Hepatocyte (in vitro differentiated cells): ENCODE results near the gene FLVCR1. TPM values are rescaled to one million over a fixed set of nuclear protein-coding genes. Genes with fewer than 3 reads are reported as not detected.

Experiments
- DNase-seq: peaks from one replicate; pipeline ENCODE4 v3.0.0-alpha.2; 2016; ENCODE audit warnings: low spot score
- H2AFZ ChIP-seq: fragments of 200-600 bp; sonication (generic); 2 replicates; pipeline ENCODE4 v1.6.0; 2016; ENCODE audit warnings: antibody characterized with exemption, mild to moderate bottlenecking
- H3K27ac ChIP-seq: fragments of 200-600 bp; sonication (generic); 2 replicates; pipeline ENCODE4 v1.5.1; 2016; ENCODE audit warnings: mild to moderate bottlenecking
- H3K27me3 ChIP-seq: fragments of 200-600 bp; sonication (generic); 2 replicates; pipeline ENCODE4 v1.6.1; 2016
- H3K36me3 ChIP-seq: fragments of 200-600 bp; sonication (generic); replicated peaks from 2 replicates; pipeline ENCODE4 v1.5.1; 2016; ENCODE audit warnings: low read depth; ENCODE audit not compliant: insufficient read depth
- H3K4me1 ChIP-seq: fragments of 200-600 bp; sonication (generic); 2 replicates; pipeline ENCODE4 v1.5.1; 2016; ENCODE audit warnings: mild to moderate bottlenecking, moderate library complexity; ENCODE audit not compliant: insufficient read depth
- H3K4me2 ChIP-seq: fragments of 200-600 bp; sonication (generic); 2 replicates; pipeline ENCODE4 v1.6.0; 2016
- H3K4me3 ChIP-seq: fragments of 200-600 bp; sonication (generic); 2 replicates; pipeline ENCODE4 v1.5.1; 2016; ENCODE audit warnings: mild to moderate bottlenecking
- H3K79me2 ChIP-seq: fragments of 200-600 bp; sonication (generic); 2 replicates; pipeline ENCODE4 v1.6.0; 2017; ENCODE audit warnings: mild to moderate bottlenecking
- H3K9me2 ChIP-seq: fragments of 200-600 bp; sonication (generic); replicated peaks from 2 replicates; pipeline ENCODE4 v1.6.0; 2017; ENCODE audit warnings: mild to moderate bottlenecking; ENCODE audit not compliant: insufficient read depth
- H3K9me3 ChIP-seq: fragments of 200-600 bp; sonication (generic); 2 replicates; pipeline ENCODE4 v1.5.1; 2016; ENCODE audit warnings: low read depth, mild to moderate bottlenecking
- H4K20me1 ChIP-seq: fragments of 200-600 bp; sonication (generic); 2 replicates; pipeline ENCODE4 v1.6.0; 2016; ENCODE audit warnings: mild to moderate bottlenecking; ENCODE audit not compliant: insufficient read depth, poor library complexity, severe bottlenecking
- EZH2 ChIP-seq: fragments of 200-600 bp; sonication (generic); IDR thresholded peaks from 2 replicates; pipeline ENCODE4 v1.6.1; 2016; ENCODE audit warnings: antibody characterized with exemption, mild to moderate bottlenecking, borderline replicate concordance
- EZH2phosphoT487 ChIP-seq: fragments of 200-600 bp; sonication (generic); IDR thresholded peaks from one replicate; pipeline ENCODE4 v1.6.1; 2018; ENCODE audit warnings: antibody characterized with exemption, mild to moderate bottlenecking, low read depth, moderate library complexity; ENCODE audit not compliant: unreplicated experiment, severe bottlenecking
- WGBS: methylation state at CpG from one replicate; pipeline ENCODE4 v1.1.6; 2016; ENCODE audit warnings: low lambda C conversion rate; ENCODE audit errors: missing lambda C conversion rate; 5-methylcytosine and 5-hydroxymethylcytosine counted together
- polyA plus RNA-seq: library from polyadenylated mRNA; unstranded; fragments of >200 nt; fragmentation: Nextera tagmentation; extraction: Ambion mirVana; gene quantifications from 2 replicates; pipeline ENCODE4 v1.2.1, GENCODE V29; 2016
- total RNA-seq: library from RNA; depleted of rRNA; stranded (reverse); fragments of >200 nt; gene quantifications from 2 replicates; pipeline ENCODE4 v1.2.3, GENCODE V29; 2014
- TF ChIP-seq, protein P1 (sequence below): fragments of 200-600 bp; sonication (generic); IDR thresholded peaks from 2 replicates; pipeline ENCODE4 v1.5.1; 2016; ENCODE audit warnings: antibody characterized with exemption, mild to moderate bottlenecking; ENCODE audit not compliant: poor library complexity

Gene FLVCR1
- total and polyA plus RNA-seq, 2 experiments from 2014 or later: 9.9 to 32.5 TPM

DNA sequence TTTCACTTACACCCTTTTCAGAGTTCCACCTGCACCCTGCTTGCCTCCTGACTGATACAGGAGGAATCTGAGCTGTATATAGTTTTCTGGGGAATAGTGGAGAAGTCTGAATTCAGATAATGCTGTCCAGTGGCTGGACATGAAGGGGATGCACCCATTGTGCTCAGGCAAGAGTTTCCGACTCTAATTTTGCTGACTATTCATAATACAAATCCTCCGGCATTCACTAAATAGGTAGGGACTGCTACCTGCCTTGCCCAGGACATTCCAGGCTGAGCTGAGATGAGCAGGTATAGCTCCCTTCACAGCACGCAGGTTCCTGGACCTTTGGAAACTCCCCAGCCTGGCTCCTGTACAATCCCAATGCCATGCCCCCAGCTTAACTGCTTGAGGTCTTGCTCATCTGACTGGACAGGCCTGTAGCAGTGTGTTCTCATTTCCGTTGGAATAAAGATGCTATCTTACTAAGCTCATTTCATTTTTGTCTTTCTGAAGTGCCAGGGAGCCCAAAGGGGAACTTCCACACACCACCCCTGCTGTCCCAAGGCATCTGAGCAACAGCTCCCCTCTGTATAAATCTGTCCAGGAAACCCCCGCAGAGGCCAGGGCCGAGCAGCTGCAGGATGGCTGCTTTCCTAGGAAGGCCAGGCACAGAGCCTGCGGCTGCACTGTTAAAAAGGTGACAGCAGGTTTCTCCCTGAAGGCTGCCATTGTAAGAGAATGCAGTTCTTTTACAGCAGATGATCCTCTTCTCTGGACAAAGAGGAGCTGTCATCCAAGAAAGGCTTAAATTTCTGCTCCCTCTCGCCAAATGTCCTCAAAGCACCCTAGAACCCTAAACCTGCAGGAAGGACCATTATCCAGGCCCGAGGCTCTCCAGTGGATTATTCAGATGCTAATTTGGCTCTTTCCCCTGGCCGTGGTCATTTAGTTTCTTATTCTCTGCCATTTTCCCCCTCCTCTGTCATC, 70.5 kb downstream of the FLVCR1 start:
- Histone ChIP-seq H3K4me2 (no peak overlapping the region), H3K36me3 (no peaks in the 10 kb centered on the region), H2AFZ (no peak overlapping the region), H3K4me3 (no peak overlapping the region), H3K27ac (no peak overlapping the region), H3K9me2 (no peaks in the 10 kb centered on the region), H3K9me3 (no peaks in the 10 kb centered on the region), H3K79me2 (no peaks in the 10 kb centered on the region), H4K20me1 (no peaks in the 10 kb centered on the region), H3K27me3 (no peaks in the 10 kb centered on the region), H3K4me1 (no peaks in the 10 kb centered on the region)
- peak; percentile 1 for DNase-seq
- TF ChIP-seq, protein P1, sequence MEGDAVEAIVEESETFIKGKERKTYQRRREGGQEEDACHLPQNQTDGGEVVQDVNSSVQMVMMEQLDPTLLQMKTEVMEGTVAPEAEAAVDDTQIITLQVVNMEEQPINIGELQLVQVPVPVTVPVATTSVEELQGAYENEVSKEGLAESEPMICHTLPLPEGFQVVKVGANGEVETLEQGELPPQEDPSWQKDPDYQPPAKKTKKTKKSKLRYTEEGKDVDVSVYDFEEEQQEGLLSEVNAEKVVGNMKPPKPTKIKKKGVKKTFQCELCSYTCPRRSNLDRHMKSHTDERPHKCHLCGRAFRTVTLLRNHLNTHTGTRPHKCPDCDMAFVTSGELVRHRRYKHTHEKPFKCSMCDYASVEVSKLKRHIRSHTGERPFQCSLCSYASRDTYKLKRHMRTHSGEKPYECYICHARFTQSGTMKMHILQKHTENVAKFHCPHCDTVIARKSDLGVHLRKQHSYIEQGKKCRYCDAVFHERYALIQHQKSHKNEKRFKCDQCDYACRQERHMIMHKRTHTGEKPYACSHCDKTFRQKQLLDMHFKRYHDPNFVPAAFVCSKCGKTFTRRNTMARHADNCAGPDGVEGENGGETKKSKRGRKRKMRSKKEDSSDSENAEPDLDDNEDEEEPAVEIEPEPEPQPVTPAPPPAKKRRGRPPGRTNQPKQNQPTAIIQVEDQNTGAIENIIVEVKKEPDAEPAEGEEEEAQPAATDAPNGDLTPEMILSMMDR: no peak
- TF ChIP-seq EZH2phosphoT487: no peak
- TF ChIP-seq EZH2: no peak
- 64% methylated on average over 10 of the region's 10 CpGs for WGBS

DNA sequence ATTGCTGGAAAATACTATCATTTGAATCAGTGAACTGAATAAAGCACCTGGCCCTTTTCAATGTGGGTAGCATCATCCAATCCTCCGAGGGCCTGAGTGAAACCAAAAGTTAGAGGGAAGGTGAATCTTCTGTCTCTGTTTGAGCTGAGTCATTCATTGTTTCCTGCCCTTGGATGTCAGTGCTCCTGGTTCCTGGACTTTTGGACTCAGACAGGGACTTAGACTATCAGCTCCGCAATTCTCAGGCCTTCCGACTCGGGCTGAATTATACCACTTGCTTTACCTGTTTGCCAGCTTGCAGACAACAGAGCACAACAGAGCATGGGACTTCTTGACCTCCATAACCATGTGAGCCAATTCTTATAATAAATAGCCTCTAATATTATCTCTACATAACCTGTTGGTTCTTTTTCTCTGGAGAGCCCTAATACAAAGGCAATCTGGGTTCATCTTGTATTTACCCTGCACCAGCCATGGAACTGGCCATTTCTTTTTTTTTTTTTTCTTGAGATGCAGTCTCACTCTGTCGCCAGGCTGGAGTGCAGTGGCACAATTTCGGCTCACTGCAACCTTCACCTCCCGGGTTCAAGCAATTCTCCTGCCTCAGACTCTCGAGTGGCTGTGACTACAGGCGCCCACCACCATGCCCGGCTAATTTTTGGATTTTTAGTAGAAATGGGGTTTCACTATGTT, 73.1 kb downstream of the FLVCR1 start:
- peak overlapping the region; percentile 18 for H3K27ac ChIP-seq
- DNase-seq: peak; percentile 63
- no peak for TF ChIP-seq EZH2phosphoT487
- TF ChIP-seq EZH2: no peak
- H3K4me2 ChIP-seq: peak overlapping the region; percentile 2
- no peaks in the 10 kb centered on the region for H3K27me3 ChIP-seq
- 81% methylated on average over 9 of the region's 10 CpGs for WGBS
- H3K4me1 ChIP-seq: no peaks in the 10 kb centered on the region
- no peak overlapping the region for H2AFZ ChIP-seq
- no peaks in the 10 kb centered on the region for H3K36me3 ChIP-seq
- H3K9me3 ChIP-seq: no peaks in the 10 kb centered on the region
- no peaks in the 10 kb centered on the region for H4K20me1 ChIP-seq
- no peak overlapping the region for H3K4me3 ChIP-seq
- no peaks in the 10 kb centered on the region for H3K9me2 ChIP-seq
- H3K79me2 ChIP-seq: no peaks in the 10 kb centered on the region

DNA sequence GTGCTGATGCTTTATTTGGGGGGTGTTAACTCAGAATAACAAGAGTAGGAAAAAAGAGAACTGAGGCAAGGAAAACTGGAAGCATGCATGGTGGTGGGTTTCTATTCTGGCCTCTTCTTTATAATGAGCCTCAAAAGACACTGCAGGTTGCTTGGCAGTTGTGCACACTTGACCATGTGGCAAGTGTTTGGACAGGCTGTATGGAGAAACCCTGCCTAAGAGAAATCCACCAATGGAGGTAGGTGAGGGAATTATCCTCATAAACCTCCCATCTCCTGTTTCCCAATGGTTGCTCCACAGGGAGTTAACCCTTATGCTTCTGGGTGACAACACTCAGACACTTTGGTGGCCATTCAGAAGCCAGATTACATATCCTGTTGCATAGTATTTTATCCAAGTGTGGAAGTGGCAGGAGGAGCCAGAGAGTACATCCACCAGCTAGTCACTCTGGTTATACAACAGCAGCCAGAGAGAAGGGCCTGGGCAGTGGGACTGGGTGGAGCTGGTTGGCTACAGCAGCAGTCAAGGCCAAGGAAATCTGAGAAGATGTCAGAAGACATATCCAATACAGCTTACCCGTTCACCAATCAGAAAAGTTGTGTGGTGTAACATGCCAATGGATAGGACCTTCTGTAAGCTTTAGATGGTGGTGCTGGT, 75.9 kb downstream of the FLVCR1 start:
- H3K9me3 ChIP-seq: no peaks in the 10 kb centered on the region
- WGBS: 95% methylated on average over 1 of the region's 1 CpG
- H3K36me3 ChIP-seq: no peaks in the 10 kb centered on the region
- no peaks in the 10 kb centered on the region for H3K9me2 ChIP-seq
- no peaks in the 10 kb centered on the region for H3K27me3 ChIP-seq
- no peaks in the 10 kb centered on the region for H3K4me1 ChIP-seq
- H3K4me2 ChIP-seq: no peak overlapping the region
- no peaks in the 10 kb centered on the region for H3K79me2 ChIP-seq
- TF ChIP-seq, protein P1: no peak
- TF ChIP-seq EZH2phosphoT487 (no peak), EZH2 (no peak)
- H3K27ac ChIP-seq: no peak overlapping the region
- no peak for DNase-seq
- no peak overlapping the region for H3K4me3 ChIP-seq
- H2AFZ ChIP-seq: no peak overlapping the region
- H4K20me1 ChIP-seq: no peaks in the 10 kb centered on the region
